H9 (cell line): Measurements from ENCODE around the gene BIRC6. TPM values are rescaled to one million over a fixed set of nuclear protein-coding genes. Genes with fewer than 3 reads are reported as not detected.
"Not testable (repeated sequence)": the region's sequence is repeated elsewhere in the genome, so short reads cannot be mapped to it uniquely, and the experiment has no call there.

Source experiments
- DNase-seq: peaks from one replicate; pipeline ENCODE4 v3.0.0-alpha.2; 2017
- H2AFZ ChIP-seq: one replicate; pipeline ENCODE4 v1.6.1; 2013; ENCODE audit warnings: mild to moderate bottlenecking, low read length, control low read depth, moderate library complexity
- H2AK5ac ChIP-seq: 2 replicates; pipeline ENCODE4 v1.6.1; 2013; ENCODE audit warnings: low read length, control low read depth, mixed read lengths; ENCODE audit not compliant: insufficient read length
- H2BK120ac ChIP-seq: one replicate; pipeline ENCODE4 v1.6.1; 2013; ENCODE audit warnings: low read depth, mild to moderate bottlenecking, low read length, control low read depth, inconsistent platforms; ENCODE audit not compliant: poor library complexity, severe bottlenecking
- H2BK12ac ChIP-seq: 2 replicates; pipeline ENCODE4 v1.6.1; 2013; ENCODE audit warnings: low read length, control low read depth, mixed read lengths, low read depth; ENCODE audit not compliant: insufficient read length
- H2BK15ac ChIP-seq: 2 replicates; pipeline ENCODE4 v1.6.1; 2013; ENCODE audit warnings: low read depth, low read length, control low read depth
- H2BK20ac ChIP-seq: one replicate; pipeline ENCODE4 v1.6.1; 2013; ENCODE audit warnings: low read depth, mild to moderate bottlenecking, low read length, control low read depth, inconsistent platforms; ENCODE audit not compliant: poor library complexity, severe bottlenecking
- H2BK5ac ChIP-seq: 2 replicates; pipeline ENCODE4 v1.6.1; 2013; ENCODE audit warnings: low read length, control low read depth, mixed read lengths; ENCODE audit not compliant: insufficient read length
- H3K14ac ChIP-seq: 2 replicates; pipeline ENCODE4 v1.6.1; 2013; ENCODE audit warnings: low read length, control low read depth; ENCODE audit not compliant: insufficient read depth
- H3K18ac ChIP-seq: 2 replicates; pipeline ENCODE4 v1.6.1; 2013; ENCODE audit warnings: low read depth, mild to moderate bottlenecking, mixed read lengths, low read length, control low read depth; ENCODE audit not compliant: insufficient read length
- H3K23ac ChIP-seq: 2 replicates; pipeline ENCODE4 v1.6.1; 2013; ENCODE audit warnings: low read length, control low read depth, mixed read lengths, low read depth; ENCODE audit not compliant: insufficient read length
- H3K23me2 ChIP-seq: 2 replicates; pipeline ENCODE4 v1.6.1; 2013; ENCODE audit warnings: low read depth, mild to moderate bottlenecking, mixed read lengths, low read length, control low read depth; ENCODE audit not compliant: insufficient read length, poor library complexity, severe bottlenecking
- H3K27ac ChIP-seq: 2 replicates; pipeline ENCODE4 v1.5.1; 2013; ENCODE audit warnings: low read length, control low read depth, mixed read lengths, low read depth; ENCODE audit not compliant: insufficient read length
- H3K27me3 ChIP-seq: 2 replicates; pipeline ENCODE4 v1.6.1; 2013; ENCODE audit warnings: low read length, control low read depth, inconsistent platforms; ENCODE audit not compliant: insufficient read depth
- H3K4ac ChIP-seq: 2 replicates; pipeline ENCODE4 v1.6.1; 2013; ENCODE audit warnings: low read depth, mild to moderate bottlenecking, control low read depth, inconsistent platforms, low read length, moderate library complexity
- H3K4me1 ChIP-seq: 2 replicates; pipeline ENCODE4 v1.6.1; 2013; ENCODE audit warnings: low read length, control low read depth, inconsistent platforms; ENCODE audit not compliant: insufficient read depth
- H3K4me2 ChIP-seq: 2 replicates; pipeline ENCODE4 v1.6.1; 2013; ENCODE audit warnings: low read length, control low read depth, mixed read lengths; ENCODE audit not compliant: insufficient read length, insufficient read depth
- H3K56ac ChIP-seq: 2 replicates; pipeline ENCODE4 v1.6.1; 2013; ENCODE audit warnings: low read depth, mild to moderate bottlenecking, mixed read lengths, low read length, control low read depth; ENCODE audit not compliant: insufficient read length
- H3K79me1 ChIP-seq: 2 replicates; pipeline ENCODE4 v1.6.1; 2013; ENCODE audit warnings: low read depth, mild to moderate bottlenecking, moderate library complexity, low read length, control low read depth, inconsistent platforms; ENCODE audit not compliant: insufficient read depth, poor library complexity, severe bottlenecking
- H3K79me2 ChIP-seq: 2 replicates; pipeline ENCODE4 v1.6.1; 2013; ENCODE audit warnings: low read length, control low read depth, inconsistent platforms; ENCODE audit not compliant: insufficient read depth
- H3K9ac ChIP-seq: 2 replicates; pipeline ENCODE4 v1.6.1; 2013; ENCODE audit warnings: low read length, control low read depth, mixed read lengths; ENCODE audit not compliant: insufficient read length; ENCODE audit errors: extremely low read depth
- H3K9me3 ChIP-seq: one replicate; pipeline ENCODE4 v1.6.1; 2013; ENCODE audit warnings: low read depth, low read length, inconsistent platforms; ENCODE audit not compliant: control insufficient read depth
- H3T11ph ChIP-seq: one replicate; pipeline ENCODE4 v1.6.1; 2013; ENCODE audit warnings: mild to moderate bottlenecking, low read length, control low read depth, inconsistent platforms
- H4K20me1 ChIP-seq: one replicate; pipeline ENCODE4 v1.6.1; 2013; ENCODE audit not compliant: control insufficient read depth, insufficient read length, insufficient read depth
- H4K5ac ChIP-seq: 2 replicates; pipeline ENCODE4 v1.6.1; 2013; ENCODE audit warnings: low read depth, mild to moderate bottlenecking, mixed read lengths, low read length, control low read depth; ENCODE audit not compliant: insufficient read length
- H4K8ac ChIP-seq: replicated peaks from 2 replicates; pipeline ENCODE4 v1.6.1; 2013; ENCODE audit warnings: low read length, control low read depth, mixed read lengths, low read depth; ENCODE audit not compliant: insufficient read length
- H4K91ac ChIP-seq: 2 replicates; pipeline ENCODE4 v1.6.1; 2013; ENCODE audit warnings: low read depth, mild to moderate bottlenecking, moderate library complexity, mixed read lengths, low read length, control low read depth; ENCODE audit not compliant: insufficient read length
- H3K27ac Mint-ChIP-seq, 3 experiments: 2 replicates in 2 of 3; 3 replicates in 1 of 3; pipeline ENCODE4 v1.8.0; 2020 to 2021; ENCODE audit warnings: mixed read lengths in 3 of 3, mild to moderate bottlenecking in 1 of 3, moderate library complexity in 1 of 3
- H3K27me3 Mint-ChIP-seq: 2 replicates; pipeline ENCODE4 v1.8.0; 2021; ENCODE audit warnings: low read depth, mild to moderate bottlenecking, moderate library complexity, mixed read lengths
- H3K36me3 Mint-ChIP-seq, 3 experiments: 2 replicates in 2 of 3; 3 replicates in 1 of 3; pipeline ENCODE4 v1.8.0; 2020 to 2021; ENCODE audit warnings: low read depth in 3 of 3, mixed read lengths in 3 of 3; ENCODE audit not compliant: insufficient read depth in 1 of 3
- H3K4me1 Mint-ChIP-seq, 2 experiments: 2 replicates each; pipeline ENCODE4 v1.8.0; 2020; ENCODE audit warnings: mixed read lengths in 2 of 2
- H3K4me3 Mint-ChIP-seq, 2 experiments: 2 replicates in 1 of 2; 3 replicates in 1 of 2; pipeline ENCODE4 v1.8.0; 2020 to 2021; ENCODE audit warnings: mild to moderate bottlenecking in 2 of 2, mixed read lengths in 2 of 2, moderate library complexity in 1 of 2
- H3K9me3 Mint-ChIP-seq, 2 experiments: 2 replicates in 1 of 2; 3 replicates in 1 of 2; pipeline ENCODE4 v1.8.0; 2020; ENCODE audit warnings: mild to moderate bottlenecking in 2 of 2, mixed read lengths in 2 of 2, moderate library complexity in 1 of 2
- CTCF ChIP-seq: fragments of 200-600 bp; sonication (generic); conservative IDR thresholded peaks from 3 replicates; pipeline ENCODE4 v1.8.0; 2021; ENCODE audit warnings: antibody characterized with exemption, mild to moderate bottlenecking
- WGBS: extraction: QIAGEN DNeasy Blood & Tissue Kit; methylation state at CpG from one replicate; pipeline ENCODE4 v1.1.7; 2013; ENCODE audit warnings: missing lambda C conversion rate, low lambda C conversion rate, mixed read lengths; ENCODE audit not compliant: insufficient read length; ENCODE audit errors: extremely low coverage; 5-methylcytosine and 5-hydroxymethylcytosine counted together
- total RNA-seq: library from RNA; stranded (reverse); gene quantifications from 2 replicates; pipeline ENCODE4 v1.2.1, GENCODE V29; 2021

BIRC6 gene
- total RNA-seq, 1 experiment from 2014 or later: 78.8 TPM

- no peaks in the 10 kb centered on the region for H3K9me3 ChIP-seq
- H3K9me3 Mint-ChIP-seq: no peaks in the 10 kb centered on the region
- no peak overlapping the region for H4K8ac ChIP-seq
These were observed 276.2 kb downstream of the BIRC6 start for GRCh38 chr2:32633040-32633439.

GRCh38 chr2:32638548-32638947, 281.7 kb downstream of the BIRC6 start:
- H3K36me3 Mint-ChIP-seq: peaks cover 2 to 45% (median 18%) of the 10 kb centered on the region in 3 experiments; a peak in 6 of 7 replicates
- H2BK5ac ChIP-seq, H4K20me1 ChIP-seq, H3K4me1 ChIP-seq, H3K4me1 Mint-ChIP-seq, H3K23me2 ChIP-seq, H4K5ac ChIP-seq, H4K8ac ChIP-seq, H3K18ac ChIP-seq, H2AK5ac ChIP-seq, H3K27me3 ChIP-seq, H3K9ac ChIP-seq, H3K14ac ChIP-seq, H3K79me2 ChIP-seq, H3T11ph ChIP-seq, H4K91ac ChIP-seq, H3K9me3 Mint-ChIP-seq, H3K27ac ChIP-seq, H2BK20ac ChIP-seq, H3K4ac ChIP-seq, H3K4me3 Mint-ChIP-seq, H3K9me3 ChIP-seq, H3K27ac Mint-ChIP-seq, H2BK120ac ChIP-seq, H2BK15ac ChIP-seq, H3K56ac ChIP-seq, H2AFZ ChIP-seq, DNase-seq, H3K79me1 ChIP-seq, H3K27me3 Mint-ChIP-seq, H3K4me2 ChIP-seq, H3K23ac ChIP-seq, H2BK12ac ChIP-seq: not testable (repeated sequence)
- WGBS: no CpG with 5 or more reads among the region's 5 CpGs

More at GRCh38 chr2:32633040-32633439, 276.2 kb downstream of the BIRC6 start:
- peaks cover 2 to 8% of the 10 kb centered on the region in 2 experiments for H3K4me1 Mint-ChIP-seq
- H3K27me3 Mint-ChIP-seq: no peaks in the 10 kb centered on the region
- no peaks in the 10 kb centered on the region for H3K23me2 ChIP-seq
- H3K27me3 ChIP-seq: no peaks in the 10 kb centered on the region
- no peak for DNase-seq
- WGBS: no CpG with 5 or more reads among the region's 3 CpGs
- H3K4ac ChIP-seq: no peak overlapping the region
- no peak overlapping the region for H2BK15ac ChIP-seq
- H3K79me1 ChIP-seq: no peaks in the 10 kb centered on the region
- no peak overlapping the region for H2AFZ ChIP-seq
- H2BK120ac ChIP-seq: no peak overlapping the region
- H4K5ac ChIP-seq: no peak overlapping the region
- H3K27ac Mint-ChIP-seq: no peak overlapping the region
- H4K91ac ChIP-seq: no peak overlapping the region
- H3K56ac ChIP-seq: no peak overlapping the region
- peaks cover 0 to 30% (median 8%) of the 10 kb centered on the region in 3 experiments; a peak in 4 of 7 replicates for H3K36me3 Mint-ChIP-seq
- no peak for TF ChIP-seq CTCF
- H4K20me1 ChIP-seq: no peaks in the 10 kb centered on the region
- no peak overlapping the region for H3K14ac ChIP-seq
- H2BK12ac ChIP-seq: no peak overlapping the region
- H3K18ac ChIP-seq: no peak overlapping the region
- H3K27ac ChIP-seq: no peak overlapping the region
- no peak overlapping the region for H3K4me2 ChIP-seq
- no peak overlapping the region for H2AK5ac ChIP-seq
- no peak overlapping the region for H3K9ac ChIP-seq
- no peak overlapping the region for H3T11ph ChIP-seq
- H3K4me3 Mint-ChIP-seq: no peak overlapping the region
- H3K4me1 ChIP-seq: no peaks in the 10 kb centered on the region
- H2BK5ac ChIP-seq: no peak overlapping the region
- no peaks in the 10 kb centered on the region for H3K79me2 ChIP-seq
- H2BK20ac ChIP-seq: no peak overlapping the region
- H3K23ac ChIP-seq: no peak overlapping the region
